HG03558 (cell line): ENCODE measurements around the gene CD164.
A peak's percentile ranks its signal among the peaks of the same experiment; 100 is the strongest.

Source experiments
- ATAC-seq: cut with Tn5 transposase; IDR thresholded peaks from one replicate; pipeline ENCODE4 v1.9.1; 2021; ENCODE audit warnings: moderate number of reproducible peaks; ENCODE audit not compliant: unreplicated experiment; ENCODE audit errors: extremely low read depth

Gene CD164

DNA sequence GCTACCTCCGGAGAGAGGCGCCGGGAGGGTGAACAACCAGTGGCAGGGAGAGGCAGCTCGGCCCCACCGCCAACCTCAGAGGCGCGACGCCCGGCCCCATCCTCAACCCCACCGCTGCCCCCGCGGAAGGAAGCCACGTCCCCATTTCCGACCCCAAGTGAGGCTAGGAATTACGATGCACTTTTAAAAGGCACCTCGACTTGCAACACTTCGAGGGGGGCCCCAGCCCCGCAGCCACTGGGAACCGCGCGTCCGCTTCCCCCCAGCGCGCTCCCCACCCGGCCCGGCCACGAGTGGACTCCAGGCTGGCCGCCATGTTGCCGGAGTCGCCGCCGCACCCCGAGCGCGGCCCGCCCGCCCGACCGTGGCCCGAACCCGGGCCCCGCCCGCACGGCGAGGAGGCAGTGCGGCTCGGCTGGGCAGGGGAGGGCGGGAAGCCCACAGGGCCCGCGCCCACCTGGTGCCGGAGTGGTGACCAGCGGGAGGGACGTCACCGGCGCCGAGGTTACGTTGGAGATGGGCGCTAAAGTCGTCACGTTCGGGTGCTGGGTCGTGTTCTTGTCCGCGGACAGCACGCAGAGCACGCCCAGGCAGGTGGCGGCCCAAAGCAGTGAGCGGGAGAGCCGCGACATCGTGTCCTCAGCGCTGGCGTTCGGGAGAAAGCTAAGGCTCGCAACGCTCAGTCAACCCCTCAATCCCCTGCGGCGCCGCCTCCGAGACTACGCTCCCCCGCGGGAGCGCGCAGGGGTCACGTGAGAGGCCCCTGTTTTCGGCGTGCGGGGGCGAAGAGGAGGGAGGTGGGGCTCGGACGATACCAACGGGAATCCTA, at the start of gene CD164:
Gene CD164, minus strand, starts transcription at position 721 of the 829 bp plus-strand sequence. Its CDS starts 89 bp downstream, at position 632.
- ATAC-seq, result peak; percentile 18

DNA sequence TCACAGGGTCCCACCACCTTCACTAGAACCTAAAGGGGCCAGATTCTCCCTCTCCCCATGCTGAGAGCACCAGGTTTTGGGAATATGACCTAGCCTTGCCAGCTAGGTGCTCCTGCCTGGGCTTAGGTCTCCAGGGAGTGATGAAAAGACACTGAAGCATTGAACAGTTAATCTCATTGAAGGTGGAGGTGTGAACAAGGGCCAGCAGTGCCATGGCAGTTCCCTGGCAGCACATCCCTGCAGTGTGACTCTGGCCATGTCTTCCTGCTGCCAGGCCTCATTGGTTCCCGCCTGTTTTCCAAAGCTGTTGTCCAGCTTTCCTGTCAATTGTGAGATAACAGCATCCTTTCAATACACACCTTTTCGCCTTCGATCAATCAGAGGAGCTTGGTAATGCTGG, 47.2 kb upstream of the CD164 start:
- ATAC-seq, result no peak

DNA sequence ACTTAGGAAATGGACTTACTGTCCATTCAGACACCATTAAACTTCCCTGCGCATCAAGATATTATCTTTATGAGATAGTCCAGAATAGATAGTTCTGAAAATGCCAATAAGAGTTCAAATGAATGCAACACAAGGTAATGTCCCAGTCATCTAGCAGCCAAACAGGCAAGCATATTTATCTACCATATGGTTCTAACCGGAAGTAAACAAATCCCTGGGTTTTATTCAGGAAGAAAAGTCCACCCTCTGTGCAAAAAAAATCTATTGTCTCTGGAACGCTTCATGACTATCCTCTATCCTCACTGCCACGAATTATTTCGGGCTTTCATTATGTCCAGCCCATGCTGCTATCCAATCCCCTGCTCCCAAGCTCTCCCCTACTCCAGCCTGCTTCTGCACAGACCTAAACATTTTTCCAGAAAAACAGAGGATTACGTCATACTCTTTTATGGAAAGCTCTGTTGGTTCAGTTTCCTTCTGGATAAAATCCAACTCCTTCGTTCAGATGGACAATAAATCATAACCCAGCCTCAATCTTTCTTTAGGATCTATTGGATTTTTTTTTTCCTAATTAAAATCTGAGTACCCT, 46.7 kb upstream of the CD164 start:
- ATAC-seq, result no peak

DNA sequence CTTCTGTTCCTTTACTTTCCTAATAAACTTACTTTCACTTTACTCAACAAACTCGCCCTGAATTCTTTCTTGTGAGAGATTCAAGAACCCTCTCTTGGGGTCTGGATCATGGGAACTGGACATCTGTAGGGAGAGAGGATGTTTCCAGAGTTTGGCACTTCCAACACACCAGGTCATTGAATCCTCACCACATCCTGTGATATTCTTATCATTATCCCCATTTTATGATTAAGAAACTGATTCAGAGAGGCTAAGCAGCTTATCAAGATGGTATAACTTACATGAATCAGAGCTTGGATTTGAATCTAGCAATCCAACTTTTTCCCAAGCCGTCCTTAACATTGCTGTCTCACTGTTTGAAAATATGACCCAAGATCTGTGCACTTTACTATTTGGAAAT, 42.7 kb upstream of the CD164 start:
- ATAC-seq, result no peak

DNA sequence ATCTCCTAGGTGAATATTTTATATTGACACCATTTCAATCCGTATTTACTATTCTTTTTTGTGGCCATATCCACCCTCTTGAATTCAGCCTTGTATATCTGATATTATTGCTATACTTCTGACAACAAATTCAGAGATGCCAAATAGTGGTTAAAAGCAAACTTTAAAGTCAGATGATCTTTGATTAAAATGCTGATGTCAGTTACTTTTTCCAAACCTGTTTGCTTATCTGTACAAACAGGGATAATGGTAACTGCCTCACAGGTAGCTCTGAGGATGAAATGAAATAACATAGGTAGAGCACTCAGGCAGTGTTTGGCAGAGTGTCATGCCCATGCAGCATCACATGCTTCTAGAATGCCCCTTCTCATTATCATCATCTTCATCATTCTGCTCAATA, 38.9 kb upstream of the CD164 start:
- no peak for ATAC-seq

DNA sequence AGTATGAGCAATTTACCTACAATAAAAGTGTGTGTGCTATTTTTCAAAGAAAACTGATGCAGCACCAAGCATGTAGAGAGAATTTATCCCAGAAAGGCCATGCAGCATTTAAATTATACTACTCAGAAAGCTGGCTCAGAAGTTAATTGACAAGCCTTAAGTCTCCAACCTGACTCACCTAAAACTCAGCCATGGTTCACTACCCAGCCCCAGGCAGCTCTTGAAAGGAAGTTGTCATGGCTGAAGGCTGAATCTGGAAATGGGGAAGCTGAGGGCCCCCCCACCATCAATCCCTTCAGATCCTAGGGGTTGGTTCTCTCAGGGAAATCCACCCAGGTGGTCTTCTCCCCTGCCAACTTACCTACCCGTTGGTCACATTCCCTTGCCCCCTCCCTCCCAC, 38.5 kb upstream of the CD164 start:
- ATAC-seq, result no peak

DNA sequence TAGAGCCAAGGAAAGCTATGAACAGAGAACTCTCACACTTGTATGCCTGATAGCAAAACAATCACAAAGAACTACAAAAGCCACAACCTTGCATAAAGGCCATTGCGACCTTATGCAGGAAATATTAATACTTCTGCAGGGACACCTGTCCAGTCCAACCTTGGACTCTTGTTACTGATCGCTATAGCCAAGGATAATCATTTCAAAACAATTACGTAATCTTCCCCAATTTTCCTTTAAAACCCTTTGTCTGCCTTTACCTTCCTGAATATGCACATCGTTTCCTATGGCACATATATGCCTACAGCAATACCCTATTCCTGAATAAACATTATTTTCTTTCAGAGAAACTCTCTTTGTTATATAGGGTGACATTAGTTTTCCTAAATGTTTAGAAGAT, 35.4 kb upstream of the CD164 start:
- ATAC-seq, result no peak

DNA sequence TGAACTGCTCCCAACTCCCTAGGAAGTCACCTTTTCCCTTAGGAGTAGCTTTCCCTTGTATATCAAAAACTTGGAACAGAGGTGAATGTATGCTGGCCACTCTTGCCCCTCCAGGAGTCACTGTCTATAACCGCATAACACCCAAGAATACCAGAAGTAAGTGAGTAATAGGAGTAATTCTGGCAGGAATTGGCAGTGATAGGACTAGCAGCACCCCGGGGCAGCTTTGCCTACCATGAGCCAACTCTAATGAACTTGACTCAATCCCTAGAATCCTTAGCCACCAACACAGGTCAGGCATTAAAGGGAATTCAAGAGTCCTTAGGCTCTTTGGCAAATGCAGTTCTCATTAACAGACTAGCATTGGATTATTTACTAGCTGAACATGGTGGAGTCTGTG, 28.8 kb upstream of the CD164 start:
- no peak for ATAC-seq

DNA sequence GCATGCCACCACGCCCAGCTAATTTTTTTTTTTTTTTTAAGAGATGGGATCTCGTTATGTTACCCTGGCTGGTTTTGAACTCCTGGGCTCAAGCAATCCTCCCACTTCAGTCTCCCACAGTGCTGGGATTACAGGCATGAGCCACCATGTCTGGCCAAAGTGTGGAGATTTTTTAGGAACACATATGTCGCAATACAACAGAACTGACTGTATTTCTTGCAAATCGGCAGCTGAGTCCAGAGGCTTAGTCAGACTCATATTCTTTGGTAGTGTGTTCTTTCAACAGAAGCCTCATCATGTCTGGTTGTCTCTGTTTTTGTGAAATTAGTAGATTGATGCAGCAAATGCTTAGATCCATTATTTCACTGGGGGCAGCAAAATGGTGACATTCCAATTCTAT, 23.9 kb upstream of the CD164 start:
- ATAC-seq, result no peak

DNA sequence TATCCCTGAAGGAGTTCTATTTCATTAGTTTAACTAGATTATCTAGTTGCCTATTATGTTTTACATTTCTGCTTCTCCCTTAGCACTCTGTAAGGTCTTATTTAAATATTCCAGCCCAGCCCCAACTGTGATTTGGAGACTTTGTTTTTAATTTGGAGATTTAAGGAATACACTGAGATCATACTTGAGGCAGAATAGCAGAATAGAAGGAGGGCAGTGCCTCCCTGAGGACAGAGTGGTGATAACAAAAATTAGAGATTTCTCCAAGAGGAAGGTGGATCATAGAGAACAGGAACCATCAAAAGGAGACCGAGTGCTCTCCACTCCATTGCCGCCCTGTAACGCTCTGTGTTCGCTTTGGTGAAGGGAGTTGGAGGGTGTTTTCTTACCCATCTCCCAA, 14.8 kb upstream of the CD164 start:
- no peak for ATAC-seq

DNA sequence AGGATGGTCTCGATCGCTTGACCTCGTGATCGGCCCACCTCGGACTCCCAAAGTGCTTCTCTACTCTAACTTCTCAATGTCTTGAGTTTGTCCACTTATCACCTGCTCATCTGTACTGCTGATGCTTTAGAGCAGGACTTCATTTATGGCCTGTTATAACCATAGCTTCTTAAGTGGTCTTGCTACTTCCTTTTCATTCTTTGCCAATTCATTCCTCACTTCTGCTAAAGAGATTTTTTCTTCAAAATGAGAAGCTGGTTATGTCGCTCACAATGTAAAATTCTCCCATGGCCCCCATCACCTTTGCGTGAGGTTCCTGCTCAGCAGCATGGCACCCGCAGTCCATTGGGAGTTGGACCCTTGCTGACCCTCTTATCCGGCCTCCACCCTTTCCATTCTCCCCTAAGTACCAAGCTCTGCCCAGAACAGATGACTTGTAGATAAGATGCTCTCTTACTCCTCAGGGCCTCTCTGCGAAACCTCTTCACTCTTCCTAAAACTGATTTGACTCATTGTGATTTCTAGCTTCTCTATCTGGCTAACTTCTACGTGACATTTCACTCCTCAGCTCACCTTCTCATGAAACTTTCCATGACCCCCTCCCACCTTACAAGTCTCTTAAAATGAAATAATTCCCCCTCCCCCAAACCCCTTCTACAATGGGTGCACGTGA, 13.9 kb upstream of the CD164 start:
- ATAC-seq, result no peak

DNA sequence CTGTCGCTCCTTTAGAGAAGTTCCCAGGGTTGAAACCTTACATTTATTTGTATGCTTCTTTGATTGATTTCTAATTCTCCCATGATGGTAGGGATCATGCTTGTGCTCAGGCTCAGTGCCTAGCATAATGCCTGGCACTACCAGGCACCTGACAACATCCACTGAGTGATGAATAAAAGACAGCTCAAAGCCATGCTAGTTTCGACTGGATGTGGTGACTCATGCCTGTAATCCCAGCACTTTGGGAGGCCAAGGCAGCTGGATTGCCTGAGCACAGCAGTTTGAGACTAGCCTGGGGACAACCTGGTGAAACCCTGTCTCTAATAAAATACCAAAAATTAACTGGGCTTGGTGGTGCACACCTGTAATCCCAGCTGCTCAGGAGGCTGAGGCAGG, 11.6 kb upstream of the CD164 start:
- ATAC-seq, result no peak

DNA sequence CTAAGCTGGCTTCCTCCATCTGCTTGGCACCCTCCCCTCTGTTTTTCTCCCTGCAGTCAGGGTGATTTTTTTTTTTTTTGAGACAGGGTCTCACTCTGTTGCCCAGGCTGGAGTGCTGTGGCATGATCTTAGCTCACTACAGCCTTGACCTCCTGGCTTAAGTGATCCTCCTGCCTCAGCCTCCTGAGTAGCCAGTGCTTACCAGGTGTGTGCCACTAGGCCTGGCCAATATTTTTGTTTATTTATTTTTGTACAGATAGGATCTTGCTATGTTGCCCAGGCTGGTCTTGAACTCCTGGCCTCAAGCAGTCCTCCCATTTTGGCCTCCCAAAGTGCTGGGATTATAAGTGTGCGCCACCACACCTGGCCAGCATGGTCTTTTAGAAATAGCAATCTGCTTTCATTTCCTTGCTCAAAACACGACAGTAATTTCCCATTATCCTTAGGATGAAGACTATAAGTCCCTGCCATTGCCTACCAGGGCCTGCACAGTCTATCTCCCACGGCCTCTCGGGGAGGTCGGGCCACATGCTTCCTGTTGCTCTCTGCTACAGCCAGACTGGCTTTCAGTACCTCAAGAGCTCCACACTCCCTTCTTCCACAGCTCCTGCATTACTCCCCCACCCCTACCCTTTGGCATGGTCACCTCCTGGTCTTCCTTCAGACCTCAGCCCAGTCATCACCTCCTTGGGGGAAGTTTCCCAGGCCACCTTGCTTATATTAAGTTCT, 11.1 kb upstream of the CD164 start:
- ATAC-seq, result no peak

DNA sequence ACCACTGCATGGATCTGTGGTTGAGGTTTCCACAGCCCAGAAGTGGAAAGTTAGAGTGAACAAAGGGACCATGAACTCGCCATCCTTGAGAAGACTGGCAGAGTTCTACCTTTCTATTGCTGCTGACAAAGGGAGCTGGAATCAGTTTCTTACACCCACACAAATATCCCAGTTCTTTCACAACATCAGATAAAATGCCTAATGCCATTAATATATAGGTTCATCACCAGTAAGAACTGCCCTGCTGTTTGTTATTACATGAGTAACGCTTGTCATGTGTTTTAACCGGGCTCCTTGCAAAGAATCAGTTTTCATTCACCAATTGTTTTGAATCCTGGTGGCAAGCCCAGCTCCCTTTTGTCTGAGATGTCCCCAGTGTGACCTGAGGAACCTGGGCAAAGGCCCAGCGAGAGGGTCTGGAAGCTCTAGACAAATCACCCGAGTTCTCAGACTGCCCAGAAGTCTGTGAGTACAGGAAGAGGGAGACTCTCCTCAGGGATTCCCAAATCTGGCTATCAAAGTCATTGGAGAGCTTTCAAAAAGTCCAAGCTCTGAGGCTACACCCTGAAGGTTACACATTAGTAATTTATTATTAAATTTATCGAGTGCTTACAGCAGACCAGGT, 7.5 kb upstream of the CD164 start:
- ATAC-seq, result no peak

DNA sequence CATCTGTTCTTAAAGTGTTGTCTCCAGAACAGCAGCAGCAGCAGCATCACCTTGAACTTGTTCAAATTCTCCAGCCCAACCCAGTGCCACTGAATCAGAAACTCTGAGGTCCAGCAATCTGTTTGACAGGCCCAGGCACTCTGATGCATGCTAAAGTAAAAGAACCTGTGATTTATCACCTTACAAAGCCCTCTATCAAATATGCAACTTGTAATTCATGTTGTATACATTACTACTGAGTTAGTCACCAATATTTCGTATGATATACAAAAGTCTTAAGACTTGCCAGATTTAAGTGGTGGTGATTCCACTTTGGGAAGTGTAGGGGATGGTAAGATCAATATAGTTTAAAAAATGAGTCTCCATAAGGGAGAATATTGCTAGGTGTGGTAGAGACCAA, 6.0 kb upstream of the CD164 start:
- ATAC-seq, result no peak

DNA sequence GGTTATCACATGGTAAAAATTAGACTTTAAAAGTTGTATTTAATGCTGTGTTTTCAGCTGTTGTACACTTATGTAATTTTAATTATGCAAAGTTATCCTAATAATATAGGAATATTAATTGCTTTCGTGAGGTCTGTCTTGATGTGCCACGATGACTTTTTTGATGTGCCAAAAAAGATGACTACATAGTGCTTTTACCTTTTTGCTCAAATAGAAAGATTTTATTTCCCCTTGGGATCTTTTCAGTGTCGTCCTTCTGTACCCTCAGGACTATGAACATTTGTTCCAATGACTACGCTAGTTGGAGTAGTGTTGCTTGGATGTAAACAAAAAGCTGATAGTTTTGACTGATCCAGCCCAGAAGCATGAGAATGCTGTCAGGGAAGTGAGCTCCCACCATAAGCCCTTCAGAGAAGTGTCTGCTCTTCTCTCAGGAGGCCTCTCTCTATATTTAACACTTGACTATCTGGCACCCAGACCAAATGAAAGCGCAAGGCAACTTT, 1.2 kb upstream of the CD164 start:
- no peak for ATAC-seq

DNA sequence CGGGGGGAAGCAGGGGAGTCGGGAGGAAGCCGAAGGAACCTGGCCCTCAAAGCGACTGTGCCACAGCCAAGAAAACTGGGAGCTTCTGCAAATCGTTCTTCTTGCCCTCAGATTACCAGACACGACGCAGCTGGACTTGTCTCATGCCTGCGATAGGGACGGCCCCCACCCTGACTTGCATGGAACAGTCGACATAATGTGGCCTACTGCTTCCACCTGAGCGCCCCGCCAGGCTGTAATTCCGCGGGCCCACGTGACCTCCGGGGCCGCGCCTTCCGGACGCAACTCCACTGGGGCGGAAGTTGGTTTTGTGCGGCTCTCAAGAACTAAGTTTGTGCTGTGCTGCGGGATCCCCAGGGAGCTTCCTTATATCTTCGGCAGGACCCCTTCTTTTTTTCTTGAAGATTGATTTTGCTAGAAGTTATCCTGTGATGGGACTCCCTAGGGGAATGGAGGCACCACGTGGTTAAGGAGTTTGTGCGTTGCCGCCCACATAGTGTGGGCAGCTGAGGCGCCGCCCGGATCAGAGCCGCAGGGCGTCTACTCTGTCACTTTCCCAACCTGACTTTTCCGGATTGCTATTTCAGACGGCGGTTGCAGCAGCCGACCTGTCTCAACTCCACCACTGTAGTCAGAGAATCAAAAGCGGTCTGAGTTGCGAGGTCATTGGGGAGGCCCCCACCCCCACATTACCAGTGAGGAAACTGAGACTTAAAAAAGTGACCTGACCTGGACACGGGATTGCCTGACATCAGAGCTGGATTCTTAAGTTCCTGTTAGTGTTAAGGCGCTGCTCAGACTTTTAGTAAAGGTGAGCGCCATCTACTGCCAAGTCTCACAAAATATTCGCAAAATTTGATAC, 540 bp upstream of the CD164 start:
- peak; percentile 39 for ATAC-seq

DNA sequence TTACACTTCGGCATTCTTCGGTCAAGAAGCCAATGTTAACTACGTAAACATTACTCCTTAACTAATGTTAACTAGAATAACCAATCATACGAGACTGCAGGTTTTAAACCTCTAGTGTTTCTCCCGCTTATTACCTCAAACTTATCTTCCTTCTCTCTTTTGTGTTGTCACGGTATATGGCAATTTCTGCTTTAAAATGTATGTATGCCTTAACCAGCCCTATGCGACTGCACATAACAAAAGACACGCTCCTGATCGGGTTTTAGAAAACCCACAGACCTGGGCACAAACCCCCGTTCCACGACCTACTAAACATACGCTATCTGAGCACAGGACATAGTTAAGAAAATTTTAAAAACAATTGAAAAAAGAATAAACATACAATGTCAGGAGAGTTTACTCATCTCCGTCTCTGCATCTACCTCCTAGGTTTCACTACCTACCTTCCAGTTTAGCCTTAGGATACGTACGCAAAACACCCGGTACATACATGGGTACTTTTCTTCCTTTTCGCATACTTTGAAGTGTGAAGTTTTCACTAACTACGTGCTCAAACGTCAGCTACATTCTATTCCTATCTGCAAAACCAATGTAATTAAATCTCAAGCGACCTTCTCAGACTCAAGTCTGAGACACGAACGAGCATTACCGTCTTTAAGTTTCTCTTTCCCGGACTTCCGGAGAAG, 1.1 kb downstream of the CD164 start:
- no peak for ATAC-seq

DNA sequence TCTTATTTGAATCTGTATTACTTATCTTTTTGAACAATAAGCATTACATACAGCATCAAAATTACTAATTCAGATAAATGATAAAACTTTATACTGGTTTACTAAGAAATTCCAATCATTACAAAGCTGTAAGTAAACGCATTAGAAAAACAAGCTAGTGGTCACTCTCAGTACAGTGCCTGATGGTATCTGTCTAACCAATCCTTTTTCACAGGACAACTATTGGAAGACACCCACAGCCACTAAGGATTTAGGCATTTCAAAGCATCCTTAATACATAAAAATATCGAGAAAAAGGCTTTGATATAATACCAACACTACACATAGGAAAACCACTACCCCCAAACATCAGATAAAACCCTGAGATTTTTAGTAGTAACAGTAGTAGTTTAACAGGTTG, 2.6 kb downstream of the CD164 start:
- no peak for ATAC-seq
